ENCODE data around the gene SUGP1. TPM values are rescaled to one million over a fixed set of nuclear protein-coding genes. Genes with fewer than 3 reads are reported as not detected.

The SUGP1 gene
- total RNA-seq, 6 experiments from 2014 or later, result 19.7 to 25.9 (median 23.6) TPM

DNA sequence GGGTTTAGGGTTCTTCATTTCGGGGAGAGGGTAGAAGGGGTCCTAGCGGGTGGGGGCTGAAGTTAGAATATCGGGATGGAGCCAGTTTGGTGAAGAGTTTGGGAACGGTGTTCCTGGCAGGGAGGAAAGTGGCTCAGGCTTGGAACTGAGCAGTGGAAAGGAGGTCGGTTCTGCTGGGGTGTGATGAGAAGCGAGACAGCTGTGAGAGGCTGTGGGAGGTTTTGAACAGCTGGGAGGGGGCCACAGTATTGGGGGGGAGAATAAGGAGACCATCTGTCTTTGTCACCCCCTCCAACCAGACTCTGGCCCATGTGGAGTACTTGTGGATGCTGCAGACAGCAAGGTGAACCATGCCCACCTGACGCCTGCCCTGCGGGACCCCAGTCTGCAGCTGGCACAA is 46.2 kb downstream of the SUGP1 start:
- 84% methylated on average over 7 of the region's 8 CpGs for WGBS (ENCODE audit: insufficient coverage, low coverage, low lambda C conversion rate, missing lambda C conversion rate)
- no peak for DNase-seq
- no peak overlapping the region for H3K4me3 ChIP-seq
- peaks cover 0 to 29% (median 8%) of the 10 kb centered on the region in 4 donors for H3K36me3 ChIP-seq
- H3K27ac ChIP-seq, result peak overlapping the region in 2 of 3 donors; percentile 60 to 70
- intact Hi-C loops (cut with DNase I), result no loop called here
- no peak for ATAC-seq
- no peaks in the 10 kb centered on the region for H3K27me3 ChIP-seq
- TF ChIP-seq POLR2A (IDR thresholded peaks at IDR 0.05) (no peak), CTCF (IDR thresholded peaks at IDR 0.05) (no peak)
- H3K9me3 ChIP-seq, result no peaks in the 10 kb centered on the region
- peaks cover 0 to 32% (median 16%) of the 10 kb centered on the region in 4 donors for H3K4me1 ChIP-seq

DNA sequence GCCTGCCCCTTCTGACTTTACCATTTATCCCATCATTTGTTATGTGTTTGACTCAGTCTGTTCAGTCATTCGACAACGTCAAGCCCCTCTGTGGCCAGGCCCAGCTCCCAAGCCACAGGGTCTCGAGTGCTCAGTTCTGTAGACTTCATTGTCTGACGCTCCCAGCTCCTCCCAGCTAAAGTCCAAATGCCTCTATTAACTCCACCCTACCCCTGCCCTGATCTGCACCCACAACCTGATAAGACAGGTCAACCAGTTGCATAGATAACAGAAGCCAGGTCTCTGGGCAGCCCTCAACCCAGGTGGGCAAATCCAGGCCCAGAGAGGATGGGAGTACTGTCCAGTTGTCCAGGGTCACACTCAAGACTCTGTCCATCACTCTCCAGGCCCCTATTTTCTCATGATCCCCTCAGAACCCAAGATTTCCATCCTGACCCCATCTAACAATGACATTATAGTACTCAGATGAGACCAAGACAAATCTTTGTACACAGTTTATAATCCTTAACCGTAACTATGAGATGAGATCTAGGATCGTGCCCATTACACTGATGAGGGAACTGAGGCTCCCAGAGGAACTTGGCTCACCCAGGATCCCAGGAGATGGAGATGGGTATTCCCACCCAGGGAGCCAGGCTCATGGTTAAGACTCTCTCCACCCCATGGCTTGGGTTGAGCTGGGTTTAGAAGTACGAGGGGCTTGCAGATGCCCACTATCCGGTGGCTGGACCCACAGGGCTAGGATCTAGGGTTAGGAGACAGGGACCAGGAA is 48.3 kb downstream of the SUGP1 start:
- intact Hi-C loops (cut with DNase I), result no loop called here
- no peaks in the 10 kb centered on the region for H3K27me3 ChIP-seq
- WGBS (ENCODE audit: insufficient coverage, low coverage, low lambda C conversion rate, missing lambda C conversion rate), result 42% methylated on average over 5 of the region's 8 CpGs
- H3K9me3 ChIP-seq, result no peaks in the 10 kb centered on the region
- H3K36me3 ChIP-seq, result peaks cover 0 to 10% (median under 1%) of the 10 kb centered on the region in 4 donors
- DNase-seq, result no peak
- peaks cover 0 to 40% (median 18%) of the 10 kb centered on the region in 4 donors for H3K4me1 ChIP-seq
- TF ChIP-seq POLR2A (IDR thresholded peaks at IDR 0.05), result no peak
- no peak for TF ChIP-seq CTCF (IDR thresholded peaks at IDR 0.05)
- no peak overlapping the region for H3K27ac ChIP-seq
- H3K4me3 ChIP-seq, result peak overlapping the region in 2 of 3 donors; percentile 69 to 71
- ATAC-seq, result no peak

- Histone ChIP-seq H3K36me3 (peaks cover 0 to under 1% (median 0%) of the 10 kb centered on the region in 4 donors), H3K27me3 (no peaks in the 10 kb centered on the region), H3K4me3 (no peak overlapping the region), H3K9me3 (no peaks in the 10 kb centered on the region), H3K27ac (no peak overlapping the region), H3K4me1 (peaks cover 0 to 40% (median 18%) of the 10 kb centered on the region in 4 donors)
- 82% methylated on average over 2 of the region's 8 CpGs for WGBS (ENCODE audit: insufficient coverage, low coverage, low lambda C conversion rate, missing lambda C conversion rate)
- ATAC-seq, result no peak
- DNase-seq, result no peak
- intact Hi-C loops (cut with DNase I), result no loop called here
- TF ChIP-seq CTCF (IDR thresholded peaks at IDR 0.05) (no peak), POLR2A (IDR thresholded peaks at IDR 0.05) (no peak)
Measured at GRCh38 chr19:19270749-19271571, 49.3 kb downstream of the SUGP1 start.

DNA sequence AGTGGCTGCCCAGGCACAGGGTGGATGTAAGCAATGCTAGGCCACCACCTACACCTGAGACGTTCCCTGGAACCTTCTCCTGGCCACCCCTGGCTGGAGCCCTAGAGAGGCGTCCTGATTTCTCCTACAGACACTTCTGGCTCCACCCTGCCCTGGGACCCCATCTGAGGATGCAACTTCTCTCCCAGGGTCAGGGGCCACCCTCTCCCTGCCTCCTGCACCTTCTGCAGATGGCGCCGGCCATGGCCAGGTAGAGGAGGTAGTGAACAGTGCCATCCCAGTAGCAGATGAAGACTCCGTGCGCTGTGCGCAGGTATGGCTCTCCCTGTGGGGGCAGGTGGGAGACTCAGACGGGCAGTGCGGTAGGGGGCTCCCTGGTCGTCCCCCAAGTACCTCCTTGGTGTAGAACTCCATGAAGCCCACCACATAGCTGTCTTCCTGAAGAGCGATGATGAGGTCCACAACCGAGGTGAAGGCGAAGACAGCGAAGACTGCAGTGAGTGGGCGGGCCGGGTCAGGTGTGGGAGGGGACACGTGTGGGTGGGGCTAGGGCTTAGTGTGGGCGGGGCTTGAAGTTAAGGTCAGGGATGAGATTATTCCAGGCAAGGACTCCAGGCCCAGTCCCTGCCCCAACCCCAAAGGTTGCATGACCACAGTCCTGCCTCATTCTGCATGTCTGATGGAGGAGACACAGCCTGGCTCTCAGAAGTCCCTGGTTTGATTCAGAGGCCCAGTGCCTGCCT is 50.2 kb downstream of the SUGP1 start:
- no peaks in the 10 kb centered on the region for H3K9me3 ChIP-seq
- no peak for ATAC-seq
- H3K4me1 ChIP-seq, result peaks cover 0 to 34% (median 16%) of the 10 kb centered on the region in 4 donors
- H3K27ac ChIP-seq, result no peak overlapping the region
- no peak for DNase-seq
- no CpG with 5 or more reads among the region's 18 CpGs for WGBS (ENCODE audit: insufficient coverage, low coverage, low lambda C conversion rate, missing lambda C conversion rate)
- H3K27me3 ChIP-seq, result no peaks in the 10 kb centered on the region
- H3K4me3 ChIP-seq, result no peak overlapping the region
- TF ChIP-seq CTCF (IDR thresholded peaks at IDR 0.05), result no peak
- intact Hi-C loops (cut with DNase I), result no loop called here
- H3K36me3 ChIP-seq, result no peaks in the 10 kb centered on the region
